ENCODE measurements around the gene SCN4A. TPM values are rescaled to one million over a fixed set of nuclear protein-coding genes. Genes with fewer than 3 reads are reported as not detected.
A peak's percentile ranks its signal among the peaks of the same experiment; 100 is the strongest.
"Not testable (repeated sequence)": the region's sequence is repeated elsewhere in the genome, so short reads cannot be mapped to it uniquely, and the experiment has no call there.

The SCN4A gene
- total RNA-seq, 3 donors from 2014 or later (not counting 1 experiment from before 2014, with no cell fraction given): 0.10 to 0.14 (median 0.14) TPM

GRCh38 chr17:64007838-64008282 lies 35.1 kb upstream of the SCN4A start:
- Mint-ChIP-seq H3K4me1 (peaks cover 47 to 53% of the 10 kb centered on the region in 2 donors), H3K4me3 (no peak overlapping the region), H3K27me3 (ENCODE audit: low read depth in 2 of 2) (no peaks in the 10 kb centered on the region), H3K36me3 (no peaks in the 10 kb centered on the region), H3K9me3 (no peaks in the 10 kb centered on the region), H3K27ac (peak overlapping the region; percentile 63 to 67)
- intact Hi-C loops (cut with micrococcal nuclease): no loop called here
- 97% methylated on average over 4 of the region's 5 CpGs for WGBS (ENCODE audit: insufficient coverage)
- Histone ChIP-seq H3K27me3 (ENCODE audit: control insufficient read depth, insufficient read depth, low read length) (no peaks in the 10 kb centered on the region), H3K9me3 (ENCODE audit: control insufficient read depth, insufficient read depth, low read length) (no peaks in the 10 kb centered on the region), H3K36me3 (ENCODE audit: control insufficient read depth, insufficient read depth, low read length) (peaks cover 52% of the 10 kb centered on the region), H3K27ac (ENCODE audit: low read length) (no peak overlapping the region), H3K4me1 (ENCODE audit: control insufficient read depth, insufficient read depth, low read length) (peaks cover 47% of the 10 kb centered on the region), H3K4me3 (ENCODE audit: low read length) (no peak overlapping the region)
- ATAC-seq: no peak
- TF ChIP-seq CTCF (IDR thresholded peaks at IDR 0.05): no peak
- DNase-seq: no peak

GRCh38 chr17:64007089-64007837 lies 34.5 kb upstream of the SCN4A start:
- not testable (repeated sequence) for H3K4me3 Mint-ChIP-seq

GRCh38 chr17:64006361-64007088 lies 33.8 kb upstream of the SCN4A start:
- H3K4me3 ChIP-seq (ENCODE audit: low read length): no peak overlapping the region
- Mint-ChIP-seq H3K4me3 (no peak overlapping the region), H3K9me3 (no peaks in the 10 kb centered on the region), H3K27me3 (ENCODE audit: low read depth in 2 of 2) (no peaks in the 10 kb centered on the region), H3K27ac (peak overlapping the region; percentile 63 to 67), H3K36me3 (no peaks in the 10 kb centered on the region), H3K4me1 (peaks cover 41 to 47% of the 10 kb centered on the region in 2 donors)
- H3K27me3 ChIP-seq (ENCODE audit: control insufficient read depth, insufficient read depth, low read length): no peaks in the 10 kb centered on the region
- 77% methylated on average over 13 of the region's 13 CpGs for WGBS (ENCODE audit: insufficient coverage)
- H3K36me3 ChIP-seq (ENCODE audit: control insufficient read depth, insufficient read depth, low read length): peaks cover 61% of the 10 kb centered on the region
- DNase-seq (no peak), ATAC-seq (no peak)
- no peak overlapping the region for H3K27ac ChIP-seq (ENCODE audit: low read length)
- intact Hi-C loops (cut with micrococcal nuclease): no loop called here
- H3K9me3 ChIP-seq (ENCODE audit: control insufficient read depth, insufficient read depth, low read length): no peaks in the 10 kb centered on the region
- H3K4me1 ChIP-seq (ENCODE audit: control insufficient read depth, insufficient read depth, low read length): peaks cover 42% of the 10 kb centered on the region
- no peak for TF ChIP-seq CTCF (IDR thresholded peaks at IDR 0.05)

More at GRCh38 chr17:64007089-64007837, 34.5 kb upstream of the SCN4A start:
- H3K27ac Mint-ChIP-seq: peak overlapping the region; percentile 63 to 67
- H3K27me3 ChIP-seq (ENCODE audit: control insufficient read depth, insufficient read depth, low read length); intact Hi-C loops (cut with micrococcal nuclease); H3K36me3 Mint-ChIP-seq; DNase-seq; H3K27ac ChIP-seq (ENCODE audit: low read length); ATAC-seq; H3K9me3 ChIP-seq (ENCODE audit: control insufficient read depth, insufficient read depth, low read length); H3K4me3 ChIP-seq (ENCODE audit: low read length); H3K9me3 Mint-ChIP-seq; H3K27me3 Mint-ChIP-seq (ENCODE audit: low read depth in 2 of 2): not testable (repeated sequence)
- peaks cover 47 to 53% of the 10 kb centered on the region in 2 donors for H3K4me1 Mint-ChIP-seq
- WGBS (ENCODE audit: insufficient coverage): 94% methylated on average over 5 of the region's 5 CpGs
- Histone ChIP-seq H3K4me1 (ENCODE audit: control insufficient read depth, insufficient read depth, low read length) (peaks cover 44% of the 10 kb centered on the region), H3K36me3 (ENCODE audit: control insufficient read depth, insufficient read depth, low read length) (peaks cover 57% of the 10 kb centered on the region)

- peaks cover 59% of the 10 kb centered on the region for H3K36me3 ChIP-seq (ENCODE audit: control insufficient read depth, insufficient read depth, low read length)
- H3K27ac ChIP-seq (ENCODE audit: low read length): no peak overlapping the region
- no peaks in the 10 kb centered on the region for H3K36me3 Mint-ChIP-seq
- DNase-seq (no peak), ATAC-seq (no peak)
- no peaks in the 10 kb centered on the region for H3K27me3 ChIP-seq (ENCODE audit: control insufficient read depth, insufficient read depth, low read length)
- H3K4me1 ChIP-seq (ENCODE audit: control insufficient read depth, insufficient read depth, low read length): peaks cover 42% of the 10 kb centered on the region
- no peak for TF ChIP-seq CTCF (IDR thresholded peaks at IDR 0.05)
- no peaks in the 10 kb centered on the region for H3K9me3 ChIP-seq (ENCODE audit: control insufficient read depth, insufficient read depth, low read length)
- WGBS (ENCODE audit: insufficient coverage): 58% methylated on average over 6 of the region's 6 CpGs
- peaks cover 34 to 42% of the 10 kb centered on the region in 2 donors for H3K4me1 Mint-ChIP-seq
- H3K4me3 ChIP-seq (ENCODE audit: low read length): no peak overlapping the region
- H3K4me3 Mint-ChIP-seq: no peak overlapping the region
- no peaks in the 10 kb centered on the region for H3K27me3 Mint-ChIP-seq (ENCODE audit: low read depth in 2 of 2)
- intact Hi-C loops (cut with micrococcal nuclease): no loop called here
- peak overlapping the region in 1 of 2 donors; percentile 71 for H3K27ac Mint-ChIP-seq
- no peaks in the 10 kb centered on the region for H3K9me3 Mint-ChIP-seq
These were observed 33.0 kb upstream of the SCN4A start for GRCh38 chr17:64005734-64006167.
